GM08714 (cell line): ENCODE measurements around the gene UNC5B.

ENCODE experiments used
- H3K4me3 ChIP-seq: fragments of 200-500 bp; sonication (Bioruptor generic); 2 replicates; pipeline ENCODE4 v1.5.1; 2014; ENCODE audit warnings: mild to moderate bottlenecking, low read length, inconsistent platforms
- ZNF274 ChIP-seq: IDR thresholded peaks from 2 replicates; pipeline ENCODE4 v1.6.1; 2012; ENCODE audit warnings: mild to moderate bottlenecking, low read depth, low read length

Gene UNC5B

GRCh38 chr10:71342573-71343391 is 130.4 kb downstream of the UNC5B start:
- H3K4me3 ChIP-seq = no peak overlapping the region
- no peak for TF ChIP-seq ZNF274

GRCh38 chr10:71343392-71343773 is 131.0 kb downstream of the UNC5B start:
- TF ChIP-seq ZNF274 = no peak
- no peak overlapping the region for H3K4me3 ChIP-seq

DNA sequence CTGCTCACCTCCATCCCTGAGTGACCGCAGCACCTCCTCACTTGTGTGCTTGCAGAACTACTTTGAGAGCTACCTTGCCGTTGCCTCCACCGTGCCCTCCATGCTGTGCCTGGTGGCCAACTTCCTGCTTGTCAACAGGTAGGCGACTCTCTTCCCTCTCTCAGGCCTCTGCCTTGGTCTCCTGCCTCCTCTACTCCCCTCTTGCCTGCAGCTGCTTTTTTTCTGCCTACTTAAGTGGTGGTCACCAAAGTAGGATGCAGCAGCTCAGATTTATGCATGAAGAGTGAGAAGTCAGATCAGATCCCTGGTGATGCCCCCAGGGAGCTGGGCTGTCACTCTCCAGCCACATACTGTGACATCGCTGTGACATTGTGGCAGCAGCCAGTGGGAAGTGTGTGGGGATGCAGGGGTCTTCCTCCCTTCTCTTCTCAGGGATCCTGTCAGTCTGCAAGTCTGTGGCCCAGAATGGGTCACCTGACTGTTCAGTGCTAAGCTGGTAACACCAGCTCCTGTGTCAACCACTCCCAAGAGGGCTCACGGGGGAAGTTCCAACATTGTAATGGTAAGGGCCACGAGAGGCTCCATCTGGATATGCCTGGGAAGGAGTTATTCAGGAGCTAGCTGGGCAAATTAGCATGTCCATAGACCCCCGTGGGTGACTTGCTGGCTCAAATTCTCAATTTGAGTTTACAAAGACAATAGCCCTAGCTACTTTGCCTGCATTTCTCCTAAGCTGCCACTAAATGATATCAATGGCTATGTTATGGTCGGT is 132.0 kb downstream of the UNC5B start:
- no peak for TF ChIP-seq ZNF274
- H3K4me3 ChIP-seq = no peak overlapping the region

DNA sequence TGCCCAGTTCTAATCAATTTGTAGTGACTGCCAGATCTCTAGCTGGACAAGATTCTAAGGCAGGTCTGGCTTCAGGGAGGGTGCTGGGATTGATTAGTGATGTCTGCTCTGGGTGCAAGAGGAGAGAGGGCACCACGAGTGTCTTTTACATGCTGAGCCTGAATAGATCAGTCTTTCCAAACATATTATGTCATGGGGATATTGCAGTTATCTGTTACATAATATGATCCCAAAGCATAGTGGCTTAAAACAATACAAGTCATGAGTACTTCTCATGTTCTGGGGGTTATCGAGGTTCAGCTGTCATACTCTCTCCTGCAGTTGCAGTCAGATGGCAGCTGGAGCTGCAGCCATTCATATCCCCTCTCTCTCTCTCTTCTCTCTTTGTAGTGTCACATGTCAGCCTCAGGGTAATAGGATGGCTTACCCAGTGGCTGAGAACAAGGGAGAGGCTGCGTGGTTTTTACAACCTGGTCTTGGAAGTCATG is 132.7 kb downstream of the UNC5B start:
- no peak overlapping the region for H3K4me3 ChIP-seq
- no peak for TF ChIP-seq ZNF274

- no peak for TF ChIP-seq ZNF274
These were observed 133.3 kb downstream of the UNC5B start for GRCh38 chr10:71345694-71346093.

GRCh38 chr10:71346731-71347130 is 134.4 kb downstream of the UNC5B start:
- no peak for TF ChIP-seq ZNF274
- no peak overlapping the region for H3K4me3 ChIP-seq

More at GRCh38 chr10:71345694-71346093, 133.3 kb downstream of the UNC5B start:
- H3K4me3 ChIP-seq = no peak overlapping the region

GRCh38 chr10:71347587-71348395 is 135.4 kb downstream of the UNC5B start:
- no peak for TF ChIP-seq ZNF274
- H3K4me3 ChIP-seq = no peak overlapping the region

GRCh38 chr10:71348850-71349249 is 136.5 kb downstream of the UNC5B start:
- TF ChIP-seq ZNF274 = no peak
- H3K4me3 ChIP-seq = no peak overlapping the region

- no peak for TF ChIP-seq ZNF274
- H3K4me3 ChIP-seq = no peak overlapping the region
These were observed 137.0 kb downstream of the UNC5B start for GRCh38 chr10:71349406-71349805.

DNA sequence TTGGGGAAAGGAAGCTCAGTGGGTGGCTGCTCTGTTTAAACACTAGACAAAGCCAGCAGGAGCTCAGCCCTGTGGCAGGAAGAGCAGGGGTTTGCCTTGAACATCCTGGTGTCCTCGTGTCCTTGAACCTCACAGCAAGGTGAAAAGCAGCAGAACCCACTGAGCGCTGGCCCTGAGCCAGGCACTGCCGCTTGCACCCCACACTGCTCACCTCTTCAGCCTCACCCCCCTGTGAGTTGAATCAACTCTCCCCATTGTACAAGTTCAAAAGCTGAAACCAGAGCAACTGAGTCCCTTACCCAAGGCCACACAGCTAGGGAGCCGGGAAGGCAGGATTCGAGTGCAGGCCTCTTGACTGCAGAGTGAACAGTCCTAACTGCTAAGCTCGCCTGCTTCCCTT is 138.7 kb downstream of the UNC5B start:
- TF ChIP-seq ZNF274 = no peak

DNA sequence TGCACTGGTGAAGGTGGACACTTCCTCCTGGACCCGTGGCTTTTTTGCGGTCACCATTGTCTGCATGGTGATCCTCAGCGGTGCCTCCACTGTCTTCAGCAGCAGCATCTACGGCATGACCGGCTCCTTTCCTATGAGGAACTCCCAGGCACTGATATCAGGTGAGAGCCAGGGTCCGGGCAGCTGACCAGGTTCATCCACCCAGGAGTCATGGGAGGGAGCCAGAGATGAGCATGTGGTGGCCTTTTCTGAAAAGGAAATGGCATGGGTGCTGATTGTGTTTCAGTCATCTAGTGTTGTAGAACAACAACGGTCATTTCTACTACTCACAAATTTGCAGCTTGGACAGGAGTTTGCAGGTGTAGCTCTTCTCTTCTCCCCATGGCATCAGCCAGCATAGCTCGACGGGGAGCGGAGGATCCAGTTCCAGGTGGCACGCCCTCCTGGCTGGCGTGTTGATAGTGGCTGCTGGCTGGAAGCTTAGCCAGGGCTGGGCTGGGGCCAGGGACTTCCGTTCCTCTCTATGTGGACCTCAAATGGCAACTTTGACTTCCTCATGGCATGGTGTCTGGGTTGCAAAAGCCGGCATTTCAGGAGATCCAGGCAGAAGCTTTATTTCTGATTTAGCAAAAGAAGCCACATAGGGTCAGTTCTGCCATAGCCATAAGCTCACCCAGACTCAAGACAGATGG is 139.4 kb downstream of the UNC5B start:
- H3K4me3 ChIP-seq = no peak overlapping the region
- no peak for TF ChIP-seq ZNF274

More for the DNA sequence above, 138.7 kb downstream of the UNC5B start:
- H3K4me3 ChIP-seq = no peak overlapping the region
